Measurements from ENCODE around the gene CGN.

GRCh38 chr1:151478140-151478812, 32.9 kb upstream of the CGN start:
- TF ChIP-seq CTCF (IDR thresholded peaks at IDR 0.05) (no peak), ZFX (IDR thresholded peaks at IDR 0.05; ENCODE audit: borderline replicate concordance) (no peak)
